Medulla oblongata (tissue), 1 donor: ENCODE measurements around the gene A2ML1.
"Not testable (repeated sequence)": the region's sequence is repeated elsewhere in the genome, so short reads cannot be mapped to it uniquely, and the experiment has no call there.

Source experiments
- DNase-seq: peaks from one replicate; pipeline ENCODE4 v3.0.0-alpha.2; 2015; ENCODE audit errors: extremely low spot score

Gene A2ML1

DNA sequence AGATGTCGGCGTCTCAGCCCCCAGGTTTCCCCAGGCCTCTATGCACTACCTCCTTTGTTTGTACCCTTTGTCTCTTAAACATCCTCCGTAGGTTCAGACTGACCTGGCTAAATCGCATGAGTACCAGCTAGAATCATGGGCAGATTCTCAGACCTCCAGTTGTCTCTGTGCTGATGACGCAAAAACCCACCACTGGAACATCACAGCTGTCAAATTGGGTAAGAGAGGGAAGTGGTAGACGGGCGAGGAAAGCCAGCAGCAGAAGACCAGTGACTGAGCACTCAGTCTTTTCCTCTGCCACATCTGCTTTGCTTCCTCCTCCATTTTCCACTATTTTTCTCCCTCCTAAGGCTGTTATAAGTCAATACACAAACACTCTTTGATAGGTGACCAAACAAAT, 29.7 kb downstream of the A2ML1 start:
- no peak for DNase-seq

DNA sequence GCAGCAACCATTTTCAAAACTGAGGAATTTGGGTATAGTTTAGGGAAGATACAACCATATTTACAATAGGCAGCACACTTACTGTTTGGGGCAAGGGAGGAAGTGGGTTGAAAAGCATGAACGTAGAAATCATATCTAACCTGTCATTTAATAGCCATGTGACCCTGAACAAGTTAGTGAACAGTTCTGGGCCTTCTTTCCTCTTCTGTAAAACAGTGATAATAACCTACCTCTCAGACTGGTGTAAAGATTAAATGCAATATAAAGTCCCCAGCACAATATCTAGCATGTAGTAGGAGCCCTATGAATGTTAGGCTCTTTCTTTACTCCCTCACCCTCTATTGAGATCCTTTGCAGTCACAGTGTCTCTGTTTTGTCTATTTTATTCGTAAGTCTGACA, 33.5 kb downstream of the A2ML1 start:
- no peak for DNase-seq

DNA sequence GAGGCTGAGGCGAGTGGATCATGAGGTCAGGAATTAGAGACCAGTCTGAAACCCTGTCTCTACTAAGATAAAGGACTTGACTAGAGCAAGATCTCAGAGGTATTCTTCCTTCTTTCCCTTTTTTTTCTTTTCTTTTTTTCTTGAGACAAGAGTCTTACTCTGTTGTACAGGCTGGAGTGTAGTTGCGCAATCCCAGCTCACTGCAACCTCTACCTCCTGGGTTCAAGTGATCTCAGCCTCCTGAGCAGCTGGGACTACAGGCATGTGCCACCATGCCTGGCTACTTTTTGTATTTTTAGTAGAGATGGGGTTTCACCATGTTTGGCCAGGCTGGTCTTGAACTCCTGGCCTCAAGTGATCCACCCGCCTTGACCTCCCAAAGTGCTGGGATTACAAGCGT, 37.0 kb downstream of the A2ML1 start:
- DNase-seq, result not testable (repeated sequence)

DNA sequence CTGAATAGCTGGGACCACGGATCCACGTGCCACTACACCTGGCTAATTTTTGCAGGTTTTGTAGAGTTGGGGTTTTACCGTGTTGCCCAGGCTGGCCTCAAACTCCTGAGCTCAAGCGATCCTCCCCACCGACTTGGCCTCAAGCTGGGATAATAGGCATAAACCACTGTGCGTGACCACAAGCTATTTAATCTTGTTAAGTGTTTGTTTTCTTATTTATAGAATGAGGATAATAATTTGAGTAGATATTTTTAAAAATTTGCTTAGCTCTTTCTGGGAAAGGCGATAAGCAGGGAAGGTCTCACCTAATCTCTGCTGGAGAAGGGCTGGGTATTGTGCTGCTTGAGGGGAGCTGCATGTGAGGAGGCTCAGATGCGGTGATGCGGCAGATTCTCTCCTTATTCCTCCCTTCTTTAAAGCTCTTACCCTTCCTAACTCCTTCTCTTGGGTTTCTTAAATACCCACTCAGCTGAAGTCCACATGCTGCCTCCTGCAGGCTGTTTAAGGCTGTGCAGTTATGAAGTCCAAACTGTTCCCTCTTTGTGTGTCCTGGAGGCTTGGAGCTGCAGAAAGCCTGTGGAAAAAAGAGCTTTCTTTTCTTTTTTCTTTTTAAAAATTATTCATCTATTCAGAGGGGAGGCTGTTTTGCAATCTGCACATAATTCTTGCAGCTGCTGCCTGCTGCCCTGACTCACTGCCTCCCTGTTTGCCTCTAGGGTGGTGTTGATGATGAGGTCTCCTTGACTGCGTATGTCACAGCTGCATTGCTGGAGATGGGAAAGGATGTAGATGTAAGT, 37.9 kb downstream of the A2ML1 start:
- peak; percentile 72 for DNase-seq

DNA sequence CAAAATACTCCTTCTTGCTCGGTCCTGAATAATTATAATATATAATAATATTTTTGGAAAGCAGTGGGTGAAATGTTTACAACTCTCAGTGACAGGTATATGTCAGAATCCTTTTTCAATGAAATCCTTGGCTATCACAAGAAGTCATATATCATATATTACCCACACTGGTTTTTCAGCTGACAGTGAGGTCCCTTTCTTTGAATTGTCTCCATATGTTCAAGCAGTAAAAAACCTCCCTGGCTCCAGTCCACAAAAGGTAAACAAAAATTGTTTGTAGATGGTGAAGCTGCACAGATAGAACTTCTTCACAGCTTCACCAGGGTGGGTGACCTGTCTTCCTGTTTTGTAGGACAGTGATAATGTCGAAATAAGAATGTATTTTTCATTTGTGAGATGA, 44.0 kb downstream of the A2ML1 start:
- DNase-seq, result no peak

DNA sequence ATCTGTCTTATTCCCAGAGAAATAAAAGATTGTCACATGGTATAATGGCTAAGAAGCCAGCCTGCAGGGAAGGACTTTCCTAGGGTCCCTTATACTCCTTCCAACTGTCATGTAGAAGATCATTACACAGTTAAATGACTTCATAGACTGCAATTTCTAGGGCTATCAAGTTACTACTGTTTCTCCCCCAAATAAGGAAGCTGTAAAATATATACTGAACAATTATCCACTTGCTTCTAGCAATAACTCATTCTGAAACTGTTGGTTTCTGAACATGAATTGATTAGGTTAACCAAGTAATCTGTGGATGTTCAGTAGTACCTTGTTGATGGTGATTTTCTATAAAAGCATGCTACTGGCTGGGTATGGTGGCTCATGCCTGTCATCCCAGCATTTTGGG, 44.6 kb downstream of the A2ML1 start:
- no peak for DNase-seq

DNA sequence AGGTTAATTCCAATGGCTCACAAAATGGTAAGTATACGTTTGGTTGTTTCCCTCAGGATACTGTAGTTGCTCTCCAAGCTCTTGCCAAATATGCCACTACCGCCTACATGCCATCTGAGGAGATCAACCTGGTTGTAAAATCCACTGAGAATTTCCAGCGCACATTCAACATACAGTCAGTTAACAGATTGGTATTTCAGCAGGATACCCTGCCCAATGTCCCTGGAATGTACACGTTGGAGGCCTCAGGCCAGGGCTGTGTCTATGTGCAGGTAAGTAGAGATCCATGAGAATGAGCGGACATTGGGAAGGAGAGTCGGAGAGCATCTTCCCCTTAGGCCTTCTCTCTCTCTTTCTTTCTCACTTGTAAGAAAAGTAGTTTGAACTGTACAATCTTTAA, 45.4 kb downstream of the A2ML1 start:
- no peak for DNase-seq

DNA sequence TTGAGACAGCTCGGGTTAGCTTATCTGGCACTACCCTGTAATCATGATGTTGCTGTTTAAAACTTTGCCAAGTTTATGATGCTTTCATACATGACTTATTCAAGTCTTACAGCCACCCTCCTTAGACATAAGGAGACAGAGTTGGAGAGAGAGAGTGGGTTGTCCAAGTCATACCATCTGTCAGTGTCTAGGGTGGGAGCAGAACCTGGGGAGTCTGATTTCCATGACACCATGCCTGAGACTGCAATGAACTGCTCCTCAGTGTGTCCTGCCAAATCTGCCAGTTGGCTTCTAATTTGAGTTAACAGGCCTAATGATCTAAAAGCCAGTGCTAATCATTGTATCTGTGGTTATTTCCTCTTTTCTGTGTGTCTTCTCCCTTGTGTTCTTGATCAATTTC, 48.2 kb downstream of the A2ML1 start:
- DNase-seq, result no peak

DNA sequence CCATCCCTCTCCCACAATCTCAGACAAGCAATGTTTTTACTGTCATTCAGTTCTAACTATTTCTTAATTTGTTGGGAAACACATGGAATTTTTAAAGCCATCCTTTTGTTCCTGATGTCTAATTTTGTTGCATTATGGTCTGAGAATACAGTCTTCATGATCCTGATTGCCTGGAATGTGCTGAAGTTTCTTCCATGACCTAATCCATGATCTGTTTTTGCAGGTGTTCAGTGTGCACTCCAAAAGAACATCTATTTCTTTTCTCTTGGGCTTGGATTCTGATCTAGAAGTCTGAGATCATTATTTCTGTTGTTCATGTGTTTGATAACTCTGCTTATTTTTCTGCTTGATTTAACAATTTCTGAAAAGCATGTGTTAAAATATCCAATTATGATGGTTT, 48.6 kb downstream of the A2ML1 start:
- no peak for DNase-seq

DNA sequence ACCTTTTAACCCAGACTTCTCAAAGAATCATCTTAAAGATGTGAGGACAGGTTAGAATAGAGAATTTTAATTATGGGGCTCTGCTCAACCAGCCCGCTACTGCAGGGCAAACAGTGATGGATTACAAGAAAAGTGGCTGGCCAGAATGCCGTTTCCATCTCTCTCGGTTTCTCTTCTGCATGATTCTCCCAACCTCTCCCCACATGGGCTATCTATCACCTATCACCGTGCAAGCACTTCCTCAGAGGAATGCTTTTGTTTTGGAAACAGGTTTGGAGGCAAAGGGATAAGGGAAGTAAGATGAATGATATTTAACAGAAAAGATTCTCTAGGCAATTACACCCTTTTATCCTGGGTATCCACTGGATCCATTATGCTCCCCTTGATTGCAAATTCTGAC, 54.5 kb downstream of the A2ML1 start:
- no peak for DNase-seq

DNA sequence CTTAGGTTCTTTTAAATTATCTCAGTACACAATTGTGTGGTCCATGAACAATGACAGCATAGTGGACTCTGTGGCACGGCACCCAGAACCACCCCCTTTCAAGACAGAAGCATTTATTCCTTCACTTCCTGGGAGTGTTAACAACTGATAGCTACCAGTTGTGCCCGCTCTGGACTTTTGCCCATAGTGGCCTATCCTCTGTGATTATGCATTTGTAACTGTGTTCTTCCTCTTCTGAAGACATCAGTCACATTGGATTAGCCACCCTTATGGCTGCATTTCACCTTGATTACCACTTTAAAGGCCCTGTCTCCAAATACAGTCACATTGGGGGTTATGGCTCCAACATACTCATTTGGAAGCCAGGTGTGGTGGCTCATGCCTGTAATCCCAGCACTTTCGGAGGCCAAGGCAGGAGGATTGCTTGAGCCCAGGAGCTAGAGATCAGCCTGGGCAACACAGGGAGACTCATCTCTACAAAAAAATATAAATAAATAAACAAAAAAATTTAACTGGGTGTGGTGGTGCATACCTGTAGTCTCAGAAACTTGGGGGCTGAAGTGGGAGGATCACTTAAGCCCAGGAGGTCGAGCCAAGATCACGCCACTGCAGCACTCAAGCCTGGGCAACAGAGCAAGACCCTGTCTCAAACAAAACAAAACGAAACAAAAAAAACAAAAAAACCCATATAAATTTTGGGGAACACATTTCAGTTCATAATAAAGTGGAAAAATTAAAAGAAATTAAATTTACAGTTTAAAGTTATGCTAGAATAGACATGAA, 64.3 kb downstream of the A2ML1 start:
- no peak for DNase-seq

DNA sequence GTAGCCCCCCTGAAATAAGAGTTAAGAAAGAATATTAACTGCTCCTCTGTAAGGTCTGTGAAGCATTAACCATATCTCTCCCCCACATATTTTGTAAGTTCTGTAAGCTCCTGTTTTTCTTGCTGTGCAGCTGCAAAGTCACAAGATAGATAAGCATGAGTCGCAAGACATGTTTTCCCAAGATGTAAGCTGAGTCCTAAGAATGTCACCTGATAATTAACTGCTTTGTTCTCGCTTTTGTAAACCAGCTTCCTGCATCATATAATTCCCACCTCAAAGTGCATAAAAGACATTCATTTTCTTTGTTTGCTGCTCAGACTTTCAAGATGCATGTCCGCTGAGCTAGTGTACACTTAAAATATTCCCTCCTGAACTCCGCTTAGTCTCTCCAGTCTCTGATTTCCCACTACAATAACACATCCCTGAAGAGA, 64.9 kb downstream of the A2ML1 start:
- DNase-seq, result no peak

DNA sequence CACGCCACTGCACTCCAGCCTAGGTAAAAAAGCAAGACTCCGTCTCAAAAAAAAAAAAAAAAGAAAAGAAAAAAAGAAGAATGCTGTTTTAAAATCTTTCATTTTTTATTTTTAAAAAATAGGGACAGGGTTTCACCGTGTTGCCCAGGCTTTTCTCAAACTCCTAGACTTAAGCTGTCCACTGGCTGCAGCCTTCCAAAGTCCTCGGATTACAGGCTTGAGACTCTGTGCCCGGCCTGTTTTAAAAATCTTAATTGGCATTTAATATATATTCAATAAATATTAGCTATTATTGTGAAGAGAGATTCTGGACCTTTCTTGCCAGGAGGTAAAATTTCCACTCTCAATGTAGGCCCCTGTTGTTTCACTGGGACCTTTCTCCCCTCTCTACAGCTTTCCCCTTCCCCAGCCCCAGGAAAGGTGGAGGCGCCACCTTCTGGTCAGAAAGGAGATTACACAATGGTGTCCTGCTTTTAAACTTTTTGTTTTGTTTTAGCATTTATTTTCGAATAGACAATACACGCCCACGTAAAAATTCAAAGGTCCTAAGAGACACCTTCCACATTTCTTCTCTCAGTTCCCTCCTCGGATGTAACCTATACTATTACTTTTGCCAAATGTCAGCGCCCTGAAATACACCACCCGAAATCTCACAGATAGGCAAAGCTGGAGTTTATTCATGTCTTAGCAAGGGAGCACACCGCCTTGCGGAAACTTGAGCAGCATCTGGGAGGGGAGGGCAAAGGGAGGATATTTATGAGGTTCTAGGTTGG, 68.1 kb downstream of the A2ML1 start:
- DNase-seq, result peak; percentile 77

DNA sequence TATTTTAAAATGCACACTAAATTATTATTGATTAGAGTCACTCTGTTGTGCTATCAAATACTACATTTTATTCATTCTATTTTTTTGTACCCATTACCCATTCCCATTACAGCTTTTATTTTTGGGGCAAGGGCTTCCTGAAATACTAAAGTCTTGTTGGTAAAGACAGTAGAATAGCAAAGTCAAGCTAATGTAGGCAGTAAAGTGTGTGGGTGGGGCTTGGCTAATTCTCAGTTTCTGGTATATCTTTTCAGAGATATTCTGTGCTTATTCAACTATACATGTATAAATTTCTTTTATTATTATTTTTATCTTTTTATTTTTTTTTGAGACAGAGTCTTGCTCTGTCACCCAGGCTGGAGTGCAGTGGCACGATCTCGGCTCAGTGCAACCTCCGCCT, 69.6 kb downstream of the A2ML1 start:
- DNase-seq, result no peak

DNA sequence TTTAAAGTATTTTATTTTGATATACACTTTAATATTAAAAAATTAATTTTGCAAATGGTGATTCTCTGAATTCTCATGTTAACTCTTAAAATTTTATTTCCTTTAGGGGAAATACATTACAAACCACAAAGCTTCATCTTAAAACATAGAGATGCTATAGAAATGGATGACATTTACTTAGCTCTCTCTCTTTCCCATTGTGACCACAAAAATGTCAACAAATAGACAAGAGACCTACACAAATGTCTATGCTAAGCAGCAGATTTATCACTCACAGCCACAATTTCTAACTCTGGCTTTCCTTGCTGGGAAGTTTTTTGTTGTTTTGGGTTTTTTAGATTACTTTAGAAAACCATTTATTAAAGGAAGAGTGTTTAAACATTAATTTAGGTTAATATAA, 72.0 kb downstream of the A2ML1 start:
- no peak for DNase-seq

DNA sequence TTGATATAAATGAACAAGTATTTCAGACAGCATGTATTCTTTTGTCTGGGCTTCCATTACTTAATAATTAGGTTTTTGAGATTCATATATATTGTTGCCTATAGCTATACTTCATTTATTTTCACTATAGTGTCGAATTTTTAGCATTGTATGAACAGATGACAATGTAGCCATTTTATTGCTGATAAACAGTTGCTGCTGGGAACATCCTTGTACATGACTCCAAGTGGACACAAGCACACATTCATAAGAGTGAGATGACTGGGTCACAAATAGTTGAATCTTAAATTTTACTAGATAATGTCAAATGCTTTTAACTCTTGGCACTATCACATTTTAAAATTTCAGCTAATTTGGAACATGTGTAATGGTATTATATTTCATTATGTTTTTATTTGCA, 72.6 kb downstream of the A2ML1 start:
- DNase-seq, result no peak

DNA sequence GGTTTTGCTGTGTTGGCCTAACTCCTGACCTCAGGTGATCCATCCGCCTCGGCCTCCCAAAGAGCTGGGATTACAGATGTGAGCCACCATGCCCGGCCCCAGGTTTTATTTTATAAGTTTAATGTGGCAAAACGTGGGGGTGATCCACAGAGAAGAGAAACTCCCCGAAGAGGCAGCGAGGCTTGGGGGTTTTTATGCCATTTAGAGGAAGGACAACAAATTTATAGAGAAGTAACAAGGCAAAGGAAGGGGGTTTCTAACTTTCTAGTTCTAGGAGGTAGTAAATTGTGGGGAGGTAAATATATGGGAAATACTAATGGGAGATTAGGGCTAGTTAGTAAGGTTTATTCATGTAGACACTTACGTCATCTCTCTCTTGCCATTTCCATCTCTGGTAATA, 74.7 kb downstream of the A2ML1 start:
- DNase-seq, result no peak

DNA sequence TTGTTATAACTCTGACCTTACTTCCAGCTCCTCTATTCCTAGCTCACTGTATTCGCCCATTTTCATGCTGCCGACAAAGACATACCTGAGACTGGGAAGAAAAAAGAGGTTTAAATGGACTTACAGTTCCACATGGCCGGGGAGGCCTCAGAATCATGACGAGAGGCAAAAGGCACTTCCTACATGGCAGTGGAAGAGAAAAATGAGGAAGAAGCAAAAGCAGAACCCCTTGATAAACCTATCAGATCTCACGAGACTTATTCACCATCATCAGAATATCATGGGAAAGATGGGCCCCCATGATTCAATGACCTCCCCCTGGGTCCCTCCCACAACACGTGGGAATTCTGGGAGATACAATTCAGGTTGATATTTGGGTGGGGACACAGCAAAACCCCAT, 77.4 kb downstream of the A2ML1 start:
- DNase-seq, result no peak

DNA sequence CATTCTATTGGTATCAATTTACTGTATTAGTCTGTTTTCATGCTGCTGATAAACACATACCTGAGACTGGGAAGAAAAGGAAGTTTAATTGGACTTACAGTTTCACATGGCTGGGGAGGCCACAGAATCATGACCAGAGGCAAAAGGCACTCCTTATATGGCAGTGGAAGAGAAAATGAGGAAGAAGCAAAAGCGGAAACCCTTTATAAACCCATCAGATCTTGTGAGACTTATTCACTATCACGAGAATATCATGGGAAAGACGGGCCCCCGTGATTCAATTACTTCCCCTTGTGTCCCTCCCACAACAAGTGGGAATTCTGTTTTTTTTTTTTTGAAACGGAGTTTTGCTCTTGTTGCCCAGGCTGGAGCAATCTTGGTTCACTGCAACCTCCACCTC, 80.3 kb downstream of the A2ML1 start:
- peak; percentile 49 for DNase-seq

DNA sequence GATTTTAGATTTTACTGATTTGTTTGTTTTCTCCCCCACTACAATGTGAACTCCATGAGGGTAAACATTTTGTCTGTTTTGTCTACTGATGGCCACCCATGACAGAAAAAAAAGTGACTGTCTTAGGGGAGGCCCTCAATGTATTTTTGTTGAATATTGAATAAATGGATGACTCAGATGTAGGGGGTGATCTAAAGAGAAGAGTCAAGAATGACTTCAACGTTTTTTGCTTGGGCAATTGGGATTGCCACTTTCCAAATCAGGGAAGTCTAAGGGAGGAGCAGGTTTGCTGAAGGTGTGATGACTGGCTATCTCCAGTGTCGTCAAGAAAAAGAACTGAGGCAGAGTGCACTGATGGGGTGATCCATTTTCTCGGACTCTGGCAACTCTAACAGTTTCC, 81.2 kb downstream of the A2ML1 start:
- DNase-seq, result no peak

DNA sequence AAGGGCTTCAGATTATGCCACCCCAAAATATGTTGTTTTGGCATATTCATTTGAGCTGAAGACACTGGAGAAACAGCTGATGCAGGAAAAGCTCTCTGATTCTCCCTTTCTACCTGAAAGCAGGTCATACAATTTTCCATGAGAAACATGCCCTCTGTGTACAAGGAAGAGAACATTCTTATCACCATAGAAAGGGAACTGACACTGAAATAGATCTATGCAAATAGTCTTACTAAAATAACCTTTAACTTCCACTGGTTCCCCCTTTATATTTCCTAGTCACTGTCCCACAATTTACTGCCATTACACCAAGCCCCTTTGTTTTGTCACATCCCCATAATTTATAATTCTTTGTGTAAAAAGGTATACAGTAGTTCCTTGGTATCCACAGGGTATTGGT, 82.2 kb downstream of the A2ML1 start:
- DNase-seq, result no peak

DNA sequence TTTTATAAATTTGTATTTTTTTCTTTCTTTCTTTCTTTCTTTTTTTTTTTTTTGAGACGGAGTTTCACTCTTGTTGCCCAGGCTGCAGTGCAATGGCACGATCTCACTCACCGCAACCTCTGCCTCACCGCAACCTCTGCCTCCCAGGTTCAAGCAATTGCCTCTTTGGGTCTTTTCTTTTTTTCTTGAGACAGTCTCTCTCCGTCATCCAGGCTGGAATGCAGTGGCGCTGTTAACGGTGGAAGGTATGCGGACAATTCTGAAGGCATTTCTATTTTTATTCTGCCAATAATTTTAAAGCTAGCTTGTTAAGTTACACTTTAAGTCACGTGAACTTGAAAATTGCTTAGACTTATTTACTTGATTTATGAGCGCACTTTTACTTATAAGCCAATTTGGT, 83.1 kb downstream of the A2ML1 start:
- DNase-seq, result no peak
